Left kidney (tissue), 2 donors: ENCODE results near the gene PUM2. TPM values are rescaled to one million over a fixed set of nuclear protein-coding genes. Genes with fewer than 3 reads are reported as not detected.
A peak's percentile ranks its signal among the peaks of the same experiment; 100 is the strongest.
"Not testable (repeated sequence)": the region's sequence is repeated elsewhere in the genome, so short reads cannot be mapped to it uniquely, and the experiment has no call there.

ENCODE experiments used
- DNase-seq: peaks from one replicate; pipeline ENCODE4 v3.0.0-alpha.2; 2013
- polyA plus RNA-seq: library from polyadenylated mRNA; unstranded; fragments of 120-200 nt; gene quantifications from one replicate; pipeline ENCODE4 v1.2.1, GENCODE V29; 2013; ENCODE audit not compliant: insufficient read length

PUM2 gene
- polyA plus RNA-seq, 1 donor = 123 TPM

DNA sequence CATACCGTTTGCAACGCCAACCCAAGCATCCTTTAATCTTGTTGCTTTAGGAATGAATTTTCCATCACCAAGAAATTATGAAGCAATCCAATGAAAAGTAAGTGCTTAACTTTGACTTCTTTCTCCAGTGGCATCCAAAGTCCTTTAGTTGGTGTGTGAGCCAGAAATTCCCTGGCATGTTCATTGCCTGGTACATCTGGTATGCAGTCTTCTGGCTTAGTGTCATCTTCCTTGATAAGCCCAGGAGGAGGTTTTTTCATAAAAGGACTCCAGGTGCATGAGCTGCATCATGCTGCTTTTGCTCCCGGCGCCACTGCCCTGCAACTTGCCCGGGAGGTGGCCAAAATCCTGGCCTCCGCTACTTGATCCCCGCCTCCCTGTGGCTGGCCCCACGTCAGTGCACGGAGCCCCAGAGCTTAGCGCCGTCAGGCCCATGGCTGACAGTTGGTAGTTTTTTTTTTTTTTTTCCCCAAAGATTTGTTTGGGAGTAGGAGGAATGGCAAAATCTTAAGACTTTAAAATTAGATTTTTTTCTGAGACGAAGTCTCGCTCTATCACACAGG, 58.7 kb downstream of the PUM2 start:
- DNase-seq = no peak

DNA sequence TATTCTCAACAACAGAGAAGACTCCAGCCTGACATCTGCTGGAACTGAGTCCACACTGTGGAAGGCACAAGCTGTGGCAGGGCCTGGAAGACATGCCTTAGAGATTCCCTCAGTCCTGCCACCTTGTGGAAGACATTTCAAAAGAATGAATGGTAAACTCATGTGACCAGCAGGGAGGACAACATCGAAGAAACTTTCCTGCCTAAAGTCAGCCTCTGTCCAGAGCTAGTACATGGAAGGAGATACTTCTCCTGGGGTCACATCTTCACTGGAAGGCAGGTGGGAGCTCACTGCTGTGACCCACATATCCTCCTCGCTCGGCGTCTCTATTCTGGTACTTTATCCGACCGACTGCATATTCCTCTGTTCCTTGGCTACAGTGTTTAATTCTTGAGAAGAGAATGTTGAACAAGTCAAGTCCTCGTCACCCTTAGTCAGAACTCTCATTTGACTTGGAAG, 59.5 kb downstream of the PUM2 start:
- DNase-seq = peak; percentile 78

DNA sequence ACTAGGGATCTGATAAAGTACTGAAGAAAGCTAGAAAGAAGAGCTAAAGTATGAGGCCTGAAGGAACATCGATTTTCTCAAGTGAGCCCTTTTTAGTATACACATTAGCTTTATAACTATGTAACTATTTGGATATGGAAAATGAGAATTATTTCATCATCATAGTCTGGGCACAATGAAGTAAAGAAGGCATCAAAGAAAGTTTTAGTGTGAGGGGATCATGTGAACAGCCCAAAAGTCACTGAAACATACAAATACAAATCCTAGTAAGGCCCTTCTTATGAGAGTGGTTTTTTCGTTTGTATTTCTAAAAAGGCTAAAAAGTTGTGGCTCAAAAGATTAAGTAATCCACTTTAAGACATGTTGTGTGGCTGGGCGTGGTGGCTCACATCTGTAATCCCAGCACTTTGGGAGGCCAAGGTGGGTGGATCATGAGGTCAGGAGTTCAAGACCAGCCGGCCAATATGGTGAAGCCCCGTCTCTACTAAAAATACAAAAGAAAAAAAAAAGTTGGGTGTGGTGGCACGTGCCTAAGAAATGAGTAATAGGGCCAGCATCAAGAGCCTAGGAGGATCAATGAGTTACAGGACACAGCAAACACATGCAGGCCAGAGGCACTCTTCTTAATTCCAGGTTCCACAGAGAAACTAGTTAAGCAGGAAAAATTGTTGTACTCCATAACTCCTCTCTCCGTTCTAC, 61.9 kb downstream of the PUM2 start:
- DNase-seq = no peak

DNA sequence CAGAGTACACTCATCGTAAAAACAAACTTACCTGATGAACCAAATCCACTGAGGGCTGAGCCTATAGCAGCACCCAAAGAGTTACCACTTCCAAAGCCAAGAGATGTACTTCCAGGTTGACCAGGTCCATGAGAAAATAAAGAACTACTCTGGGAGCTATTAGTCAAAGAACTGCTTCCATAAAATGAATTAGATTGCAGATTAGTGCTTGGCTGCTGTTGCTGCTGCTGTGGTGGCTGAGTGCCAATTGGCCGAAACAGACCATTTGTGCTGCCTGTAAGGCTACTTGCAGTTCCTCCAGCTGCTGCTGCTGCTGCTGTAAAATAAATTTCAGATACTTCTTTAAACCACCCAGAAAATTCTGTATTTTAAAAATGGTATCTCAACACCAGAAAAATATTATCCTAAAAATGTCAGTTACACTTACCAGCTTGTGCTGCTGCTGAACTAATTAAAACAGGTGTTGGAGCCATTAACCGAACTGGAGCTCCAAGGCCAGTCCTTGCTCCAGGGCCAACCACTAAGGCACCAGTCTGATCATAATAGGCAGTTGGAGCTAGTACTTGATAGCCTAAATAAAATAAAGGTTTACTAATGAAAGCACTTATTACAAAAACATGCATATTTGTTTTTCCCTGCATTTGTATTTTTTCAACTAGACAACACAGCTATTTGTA, 67.6 kb downstream of the PUM2 start:
- DNase-seq = peak; percentile 55

DNA sequence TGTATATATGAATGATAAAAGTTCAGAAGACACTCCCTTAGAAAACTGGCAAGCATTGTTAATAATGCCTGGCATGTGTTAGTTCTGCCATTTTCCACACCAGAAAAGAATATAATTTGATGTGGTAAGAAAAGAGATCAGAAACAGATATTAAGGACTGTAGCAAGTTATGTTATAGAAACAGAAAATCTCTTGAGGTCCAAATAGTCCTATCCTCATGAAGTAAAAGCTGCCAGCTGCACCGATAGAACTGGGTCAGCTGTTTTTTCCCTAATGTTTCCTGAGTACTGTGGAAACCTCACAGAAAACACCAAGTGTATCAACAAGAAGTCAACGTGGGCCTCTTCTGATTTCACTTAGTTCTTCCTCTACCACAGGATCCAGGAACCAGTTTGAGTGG, 68.8 kb downstream of the PUM2 start:
- DNase-seq = no peak

DNA sequence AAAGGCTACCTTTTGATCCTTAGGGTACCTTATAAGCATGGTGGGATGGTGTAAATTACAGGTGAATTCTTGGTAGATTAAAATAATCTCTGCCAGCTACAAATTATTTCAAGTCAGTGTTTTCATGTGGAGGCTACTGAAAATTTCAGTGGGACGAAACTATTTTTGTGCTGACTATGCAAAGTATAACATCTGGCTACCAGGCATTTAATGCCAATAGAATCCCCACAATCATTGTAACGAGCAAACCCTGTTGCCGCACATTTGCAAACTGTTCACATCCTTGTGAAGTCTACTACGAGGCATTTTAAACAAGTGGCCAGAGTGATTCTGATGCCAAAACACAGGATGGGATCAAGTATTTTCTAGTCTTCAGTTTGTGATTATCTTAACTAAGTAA, 77.6 kb downstream of the PUM2 start:
- DNase-seq = no peak

DNA sequence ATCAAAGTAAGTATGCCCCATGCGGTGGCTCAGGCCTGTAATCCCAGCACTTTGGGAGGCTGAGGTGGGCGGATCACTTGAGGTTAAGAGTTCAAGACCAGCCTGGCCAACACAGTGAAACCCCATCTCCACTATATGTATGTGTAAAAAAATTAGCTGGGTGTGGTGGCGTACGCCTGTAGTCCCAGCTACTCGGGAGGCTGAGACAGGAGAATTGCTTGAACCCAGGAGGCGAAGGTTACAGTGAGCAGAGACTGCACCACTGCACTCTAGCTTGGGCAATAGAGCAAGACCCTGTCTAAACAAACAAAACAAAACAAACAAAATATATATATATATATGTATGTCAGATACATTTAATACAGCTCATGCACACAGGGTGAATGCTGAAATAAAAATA, 82.3 kb downstream of the PUM2 start:
- DNase-seq = not testable (repeated sequence)

DNA sequence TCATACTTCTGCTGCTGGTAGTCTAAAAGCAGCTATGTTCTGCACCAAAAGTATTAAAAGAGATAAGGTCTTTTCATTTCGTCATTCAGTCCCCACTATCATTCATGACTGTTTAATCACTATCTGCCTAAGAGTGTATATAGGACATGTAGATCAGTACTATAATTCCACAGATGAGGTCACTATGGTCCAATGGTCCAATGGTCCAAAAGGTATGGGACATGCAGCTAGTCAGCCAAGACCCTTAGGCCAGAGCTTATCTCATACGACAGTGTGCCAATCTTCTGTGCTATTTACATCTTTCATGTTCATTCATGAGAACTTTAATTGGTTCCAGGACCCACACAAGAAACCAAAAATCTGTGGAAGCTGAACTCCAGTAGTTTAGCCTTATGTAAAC, 83.1 kb downstream of the PUM2 start:
- no peak for DNase-seq

DNA sequence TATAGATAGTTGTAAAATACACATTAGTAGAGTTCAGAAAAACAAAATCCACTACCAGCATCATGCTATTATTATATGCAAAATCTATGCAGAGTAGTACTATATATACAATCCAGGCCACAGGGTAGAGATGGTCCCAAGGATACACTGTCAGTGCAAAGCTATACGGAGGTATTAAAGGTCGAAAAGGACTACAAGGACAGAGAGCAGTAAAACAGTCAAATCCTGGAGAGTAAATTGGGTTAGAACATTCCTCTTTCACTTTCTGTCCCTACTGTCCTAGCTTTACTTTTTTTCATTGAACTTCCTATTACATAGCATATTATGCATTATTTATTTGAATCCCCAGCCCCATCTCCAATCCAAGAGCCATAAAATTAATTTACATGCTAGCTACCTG, 86.0 kb downstream of the PUM2 start:
- no peak for DNase-seq

DNA sequence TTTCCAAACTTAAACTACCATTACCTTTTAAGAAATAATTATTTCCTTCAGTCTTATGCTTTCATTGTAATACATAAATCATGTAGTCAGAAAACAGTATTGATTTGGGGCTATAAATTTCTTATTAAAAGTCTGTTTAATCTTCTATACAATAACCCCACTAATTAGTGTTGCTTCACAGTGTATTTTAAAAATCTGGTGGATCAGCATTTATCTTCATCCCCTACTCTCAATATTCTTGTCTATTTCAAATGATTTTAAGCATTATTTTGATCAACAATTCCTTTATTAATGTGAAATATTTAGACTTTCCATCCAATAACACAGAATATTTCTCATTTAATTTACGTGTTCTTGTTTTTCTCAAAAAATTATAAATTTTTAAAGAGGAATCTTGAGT, 93.2 kb downstream of the PUM2 start:
- DNase-seq = no peak

DNA sequence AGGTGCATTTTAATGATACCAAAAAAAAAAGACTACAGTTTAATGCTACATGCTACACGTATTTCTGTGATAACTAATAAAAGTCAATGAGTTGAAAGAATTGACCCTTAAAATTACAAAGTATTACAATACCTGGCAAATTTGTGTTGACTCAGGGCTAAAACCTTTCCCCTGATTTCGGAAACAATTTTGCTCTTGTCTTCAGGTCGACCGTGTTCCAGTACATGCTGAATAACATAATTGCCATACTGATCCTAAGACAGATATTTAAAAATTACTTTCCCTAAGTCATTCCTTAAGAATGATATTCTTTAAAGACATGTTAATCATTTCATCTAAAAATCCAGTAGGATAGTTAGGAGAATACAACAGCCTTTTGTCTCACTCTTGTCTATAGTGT, 95.9 kb downstream of the PUM2 start:
- DNase-seq = no peak

DNA sequence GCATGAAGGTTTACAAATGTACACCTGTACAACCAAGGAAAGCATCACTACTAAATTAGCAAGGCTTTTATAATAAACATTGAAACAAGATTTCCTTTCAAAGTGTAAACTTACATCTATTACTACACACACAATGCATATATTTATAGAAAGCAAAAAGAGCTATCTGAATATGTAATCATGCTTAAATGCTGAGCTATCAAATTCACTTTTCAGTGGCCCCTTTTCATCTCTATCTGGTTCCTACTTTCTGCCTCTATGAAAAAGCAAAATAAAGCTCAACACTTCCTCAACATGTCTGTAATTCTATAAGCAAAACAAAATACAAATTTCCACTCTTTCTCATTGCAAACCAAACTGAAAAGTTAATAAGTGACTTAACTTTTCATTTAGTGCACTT, 100.2 kb downstream of the PUM2 start:
- no peak for DNase-seq

DNA sequence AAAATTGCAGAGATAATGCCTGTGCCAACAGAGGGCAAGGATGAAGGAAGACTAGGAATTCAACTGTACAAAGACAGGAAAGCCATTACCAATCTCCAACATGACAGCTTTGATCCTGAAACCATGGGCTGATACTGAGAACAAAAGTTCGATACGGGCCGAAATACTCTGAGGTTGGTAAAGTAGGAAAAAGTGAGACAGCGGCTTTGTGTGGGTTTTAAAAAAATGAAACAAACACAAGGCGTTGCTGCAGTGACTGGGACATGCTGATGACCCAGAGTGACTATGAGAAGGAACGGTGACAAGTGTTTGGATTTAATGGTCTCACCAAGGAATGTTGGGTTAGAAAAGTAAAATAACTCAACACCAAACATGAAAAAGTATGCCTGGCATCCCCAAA, 101.5 kb downstream of the PUM2 start:
- DNase-seq = no peak

DNA sequence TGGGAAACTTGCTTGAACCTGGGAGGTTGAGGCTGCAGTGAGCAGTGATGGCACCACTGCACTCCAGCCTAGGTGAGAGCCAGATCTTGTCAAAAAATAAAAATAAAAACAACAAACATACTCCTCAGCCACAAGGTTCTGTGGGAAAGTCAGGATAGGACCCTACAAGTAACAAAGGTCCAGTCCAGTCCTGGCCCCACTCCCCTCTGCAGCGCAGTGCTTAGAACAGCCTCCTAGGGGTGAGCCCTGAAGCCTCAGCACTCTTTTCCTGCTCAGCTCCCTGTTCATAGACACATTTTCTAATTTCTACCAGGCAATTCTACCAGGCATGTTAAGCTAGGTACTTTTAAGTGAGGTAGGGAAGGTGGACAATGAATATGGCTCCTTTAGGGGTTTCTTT, 103.6 kb downstream of the PUM2 start:
- DNase-seq = no peak

DNA sequence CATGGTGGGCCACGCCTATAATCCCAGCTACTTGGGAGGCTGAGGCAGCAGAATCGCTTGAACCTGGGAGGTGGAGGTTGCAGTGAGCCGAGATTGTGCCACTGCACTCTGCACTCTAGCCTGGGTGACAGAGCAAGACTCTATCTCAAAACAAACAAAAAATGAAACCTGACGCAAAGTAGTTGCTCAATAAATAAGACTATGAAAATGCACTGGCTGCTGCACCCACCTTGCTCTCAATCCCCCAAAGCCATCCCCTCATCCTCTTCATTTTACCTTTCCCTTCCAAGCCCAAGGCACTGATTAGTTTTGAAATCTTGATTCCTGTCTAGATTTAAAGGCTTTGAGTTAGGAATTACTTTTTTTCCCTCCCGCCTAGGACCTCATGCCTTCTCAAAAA, 107.0 kb downstream of the PUM2 start:
- DNase-seq = not testable (repeated sequence)

DNA sequence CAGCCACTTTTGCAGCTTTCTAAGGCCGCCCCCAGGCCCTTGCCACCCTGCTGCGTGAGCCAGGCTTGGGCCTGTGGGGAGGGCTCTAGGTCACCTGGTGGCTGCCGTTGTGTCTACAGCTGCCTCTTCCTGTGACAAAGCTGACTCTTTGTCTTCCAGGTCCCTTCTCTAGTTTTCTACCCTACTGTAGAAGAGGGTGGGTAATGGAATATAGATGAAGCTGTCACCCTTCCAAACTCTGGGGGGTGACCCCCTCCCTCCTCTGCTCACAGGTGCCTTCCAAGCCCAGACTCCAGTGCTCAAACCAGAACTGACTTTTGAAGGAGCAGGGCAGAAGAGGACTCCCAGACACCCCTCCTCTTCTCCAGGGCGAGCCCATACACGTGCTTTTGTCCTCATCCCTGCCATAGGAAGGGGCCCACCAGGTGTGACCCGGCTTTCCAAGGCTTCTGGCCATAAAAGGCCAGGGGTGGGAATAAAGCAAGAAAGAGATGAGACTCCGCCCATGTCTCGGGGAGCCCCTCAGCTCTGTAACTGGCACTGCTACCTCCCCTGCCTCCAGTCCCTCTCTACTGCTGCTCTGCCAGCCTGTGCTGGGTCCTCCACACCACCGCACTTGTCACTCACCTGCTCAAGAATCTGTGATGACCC, 107.8 kb downstream of the PUM2 start:
- no peak for DNase-seq

DNA sequence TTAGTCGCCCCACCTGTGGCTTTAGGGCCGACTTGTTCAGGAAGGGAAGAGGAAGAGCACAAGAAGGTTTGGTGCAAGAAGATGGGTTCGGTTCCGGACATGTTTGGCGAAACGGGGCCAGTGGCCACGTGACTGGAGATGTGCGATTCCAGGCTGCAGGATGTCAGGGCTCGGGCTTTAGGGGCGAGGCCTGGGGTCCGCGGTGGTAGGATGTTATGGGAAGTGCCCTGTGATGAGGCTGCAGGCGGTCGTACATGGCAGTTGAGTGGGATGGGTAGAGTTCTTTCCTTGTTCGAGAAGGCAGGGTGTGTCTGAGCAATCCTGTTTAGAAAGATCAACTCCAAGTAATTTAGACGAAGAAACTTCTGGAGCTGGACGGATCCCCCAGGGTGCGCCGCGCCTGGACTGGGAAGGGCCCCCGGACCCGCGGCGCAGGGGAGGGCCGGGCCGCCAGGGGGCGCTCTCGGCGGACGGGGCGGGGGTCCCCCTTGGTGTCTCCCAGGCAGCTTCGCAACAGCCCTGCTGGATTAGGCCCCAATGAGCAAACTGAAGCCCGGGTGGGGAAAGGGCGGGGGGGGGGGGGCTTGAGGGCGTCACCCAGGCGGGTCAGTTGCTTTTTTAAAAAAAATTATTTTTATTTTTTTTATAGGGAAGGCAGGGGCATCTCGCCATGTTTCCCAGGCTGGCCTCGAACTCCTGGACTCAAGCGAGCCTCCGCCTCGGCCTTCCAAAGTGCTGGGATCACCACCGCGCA, 108.5 kb downstream of the PUM2 start:
- DNase-seq = no peak

DNA sequence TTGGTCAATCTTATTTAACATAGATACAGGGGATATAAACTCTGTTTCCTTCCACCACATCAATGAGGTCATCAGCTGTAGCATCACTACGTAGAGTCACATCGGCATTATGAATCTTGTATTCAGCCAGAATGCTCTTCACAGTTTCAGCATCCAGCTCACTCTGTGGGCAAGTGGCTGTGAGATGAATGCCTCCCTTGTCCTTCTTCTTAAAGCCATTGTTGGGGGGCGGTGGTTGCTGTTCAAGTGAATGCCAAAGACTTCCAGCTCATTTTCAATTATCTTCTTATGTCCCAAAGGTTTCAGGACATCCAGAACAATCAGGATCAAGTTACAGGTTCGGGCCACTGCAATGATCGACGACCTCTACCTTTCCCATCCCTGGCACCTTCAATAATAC, 110.4 kb downstream of the PUM2 start:
- not testable (repeated sequence) for DNase-seq

DNA sequence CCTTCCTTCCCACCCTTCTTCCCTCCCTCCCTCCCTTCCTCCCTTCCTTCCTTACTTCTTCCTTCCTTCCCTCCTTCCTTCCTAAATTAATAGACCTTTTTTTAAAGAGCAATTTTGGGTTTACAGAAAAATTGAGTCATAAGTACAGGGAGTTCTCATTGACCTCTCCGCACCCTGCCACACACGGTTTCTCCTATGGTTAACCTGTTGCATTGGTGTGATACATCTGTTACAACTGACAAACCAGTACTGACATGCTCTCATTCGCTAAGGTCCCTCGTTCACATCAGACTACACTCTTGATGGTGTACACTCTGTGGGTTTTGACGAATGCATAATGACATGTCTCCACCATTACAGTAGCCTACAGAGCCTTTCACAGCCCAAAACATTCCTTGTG, 114.1 kb downstream of the PUM2 start:
- DNase-seq = no peak

DNA sequence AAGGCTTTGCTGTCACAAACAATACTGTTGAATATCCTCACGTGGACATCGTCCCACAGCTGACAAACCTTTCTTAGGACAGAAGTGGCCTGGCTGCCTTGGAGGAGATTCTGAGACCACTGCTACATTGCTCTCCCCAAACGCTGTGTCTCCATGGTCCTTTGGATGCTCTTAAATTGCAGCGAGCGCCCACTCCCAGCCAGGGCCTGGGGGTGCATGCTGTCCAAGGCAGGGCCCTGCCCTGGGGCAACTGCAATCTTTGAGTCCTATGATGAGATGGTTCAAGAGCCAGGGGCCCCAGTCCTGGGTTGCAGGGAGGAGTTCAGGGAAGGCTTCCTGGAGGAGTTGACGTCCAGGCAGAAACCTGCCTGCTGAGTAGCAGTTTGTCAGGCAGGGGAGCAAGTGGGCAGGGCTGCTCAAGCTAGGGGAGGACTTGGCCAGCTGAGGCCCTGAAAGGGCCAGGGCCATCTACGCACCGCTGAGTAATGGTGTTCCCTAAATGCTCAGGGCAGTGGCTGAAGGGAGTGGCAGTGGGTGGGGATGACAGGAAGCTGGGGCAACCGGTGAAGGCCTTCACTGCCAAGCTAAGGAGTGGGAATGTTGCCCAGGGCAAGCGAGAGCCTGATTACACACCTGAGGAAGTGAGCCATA, 114.9 kb downstream of the PUM2 start:
- DNase-seq = no peak

DNA sequence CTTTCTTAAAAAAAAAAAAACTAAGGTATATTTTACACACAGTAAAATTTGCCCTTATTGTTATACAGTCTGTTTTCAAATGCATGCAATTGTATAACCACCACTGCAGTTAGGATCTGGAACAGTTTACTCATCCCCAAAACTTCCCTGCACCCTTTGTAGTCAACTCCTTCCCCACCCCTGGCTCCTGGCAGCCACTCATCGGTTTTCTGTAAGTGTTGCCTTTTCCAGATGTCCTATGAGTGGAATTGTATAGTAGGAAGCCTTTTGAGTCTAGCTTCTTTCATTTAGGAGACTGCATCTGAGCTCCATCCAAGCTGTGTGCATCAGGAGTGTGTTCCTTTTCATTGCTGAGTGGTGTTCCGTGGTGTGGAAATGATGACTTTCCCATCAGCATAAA, 116.0 kb downstream of the PUM2 start:
- DNase-seq = not testable (repeated sequence)

DNA sequence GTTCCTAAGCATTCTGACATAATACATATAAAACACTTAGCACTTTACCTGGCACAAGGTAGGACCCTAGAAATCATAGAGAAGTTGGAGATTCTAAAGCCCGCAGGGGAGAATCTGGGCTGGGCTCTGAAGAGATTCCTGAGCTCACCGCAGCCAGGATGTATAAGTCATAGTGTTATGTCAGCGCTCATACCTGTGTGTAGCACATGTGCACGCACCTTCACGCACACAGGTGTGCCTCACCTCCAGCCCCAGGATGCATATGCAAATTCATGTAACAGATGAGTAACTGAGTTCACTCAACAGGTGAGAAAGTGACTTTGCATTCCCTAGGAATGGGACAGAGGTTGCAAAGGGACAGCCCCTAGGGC, 117.8 kb downstream of the PUM2 start:
- DNase-seq = no peak
